Activated B cell treated with CpG ODN at 0.5 μM for 24 hours (primary cell): Measurements from ENCODE around the gene AP4B1. TPM values are rescaled to one million over a fixed set of nuclear protein-coding genes. Genes with fewer than 3 reads are reported as not detected.

ENCODE experiments used
- ATAC-seq: fragments of 200-7000 bp; cut with Tn5 transposase; one replicate; pipeline ENCODE4 v1.10.0; 2021; ENCODE audit warnings: low read depth, mild to moderate bottlenecking, moderate library complexity
- CTCF ChIA-PET: fragments of 350-600 bp; sonication (Branson Sonifier 250); formaldehyde crosslinking; loops from one replicate; lab custom pipeline; 2021; ENCODE audit warnings: antibody characterized with exemption; lab: Charles Lee
- POLR2A ChIA-PET: fragments of 350-600 bp; sonication (Branson Sonifier 250); formaldehyde crosslinking; loops from one replicate; lab custom pipeline; 2021; ENCODE audit warnings: antibody characterized with exemption; lab: Charles Lee
- DNase-seq: peaks from one replicate; pipeline ENCODE4 v3.0.0; 2022
- H3K27ac Mint-ChIP-seq: one replicate; pipeline ENCODE4 v1.8.0; 2020; ENCODE audit warnings: mixed read lengths
- H3K27me3 Mint-ChIP-seq: one replicate; pipeline ENCODE4 v1.8.0; 2021; ENCODE audit warnings: mixed read lengths
- H3K36me3 Mint-ChIP-seq: one replicate; pipeline ENCODE4 v1.8.0; 2021; ENCODE audit warnings: low read depth, mixed read lengths
- H3K4me1 Mint-ChIP-seq: one replicate; pipeline ENCODE4 v1.8.0; 2021; ENCODE audit warnings: mixed read lengths
- H3K4me3 Mint-ChIP-seq: one replicate; pipeline ENCODE4 v1.8.0; 2020; ENCODE audit warnings: mild to moderate bottlenecking, mixed read lengths
- H3K9me3 Mint-ChIP-seq: one replicate; pipeline ENCODE4 v1.8.0; 2020; ENCODE audit warnings: mixed read lengths
- CTCF ChIP-seq: fragments of 200-600 bp; IDR thresholded peaks from one replicate; pipeline ENCODE4 v1.8.0; 2022; ENCODE audit warnings: antibody characterized with exemption, mild to moderate bottlenecking
- intact Hi-C: fragments of 100-400 bp; cut with micrococcal nuclease; formaldehyde crosslinking; loops from one replicate; pipeline ENCODE4 v1.15.1; 2024
- total RNA-seq: library from RNA; stranded (reverse); gene quantifications from 2 replicates; pipeline ENCODE4 v1.2.3, GENCODE V29; 2022

Gene AP4B1
- total RNA-seq, 1 donor from 2014 or later: 69.9 TPM

DNA sequence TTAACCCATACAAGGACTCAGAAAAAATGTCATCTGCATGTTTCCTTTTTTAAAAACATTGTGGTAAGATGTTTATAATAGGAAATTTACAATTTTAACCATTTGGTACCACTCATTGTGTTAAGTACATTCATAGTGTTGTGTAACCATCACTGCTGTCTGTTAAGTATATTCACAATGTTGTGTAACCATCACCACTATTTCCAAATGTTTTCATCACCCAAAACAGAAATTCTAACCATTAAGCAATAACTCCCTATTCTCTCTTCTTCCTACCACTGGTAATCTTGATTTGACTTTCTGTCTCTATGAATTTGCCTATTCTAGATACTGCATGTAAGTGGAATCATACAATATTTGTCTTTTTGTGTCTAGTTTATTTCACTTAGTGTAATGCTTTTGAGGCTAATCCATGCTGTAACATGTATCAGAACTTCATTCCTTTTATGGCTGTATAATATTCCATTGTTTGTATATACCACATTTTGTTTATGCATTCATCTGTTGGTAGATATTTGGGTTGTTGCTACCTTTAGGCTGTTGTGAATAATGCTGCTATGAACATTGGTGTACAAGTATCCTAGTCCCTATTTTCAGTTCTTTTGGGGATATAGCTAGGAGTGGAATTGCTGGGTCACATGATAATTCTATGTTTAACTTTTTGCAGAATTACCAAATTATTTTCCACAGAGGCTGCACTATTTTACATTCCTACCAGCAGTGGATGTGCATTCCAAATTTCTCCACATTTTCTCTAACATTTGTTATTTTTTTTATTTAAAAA, 38.6 kb upstream of the AP4B1 start:
- Mint-ChIP-seq H3K4me1 (peaks cover 56% of the 10 kb centered on the region), H3K9me3 (no peaks in the 10 kb centered on the region), H3K27ac (no peak overlapping the region), H3K27me3 (no peaks in the 10 kb centered on the region), H3K4me3 (no peak overlapping the region), H3K36me3 (peaks cover 43% of the 10 kb centered on the region)
- CTCF ChIA-PET: no interaction called here
- DNase-seq (no peak), ATAC-seq (no peak)
- intact Hi-C loops: no loop called here
- no peak for TF ChIP-seq CTCF
- POLR2A ChIA-PET: no interaction called here

DNA sequence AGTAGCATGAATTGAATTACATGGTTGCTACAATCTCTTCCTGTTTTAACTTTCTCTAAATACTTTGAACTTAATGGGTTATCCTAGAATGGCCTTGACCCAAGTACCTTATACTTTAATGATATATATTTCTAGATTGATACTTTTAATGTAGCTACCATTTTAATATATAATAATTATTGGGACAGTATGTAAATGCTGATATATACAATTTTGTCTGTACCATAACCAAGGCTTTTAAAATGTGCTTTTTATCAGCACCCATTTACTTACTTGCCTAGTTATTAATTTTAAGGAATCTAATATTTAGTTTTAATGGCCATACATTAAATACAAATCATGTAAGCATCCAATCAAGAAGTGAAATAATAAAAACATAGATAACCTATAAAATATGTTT, 37.9 kb upstream of the AP4B1 start:
- CTCF ChIA-PET: no interaction called here
- POLR2A ChIA-PET: no interaction called here
- H3K27me3 Mint-ChIP-seq: no peaks in the 10 kb centered on the region

DNA sequence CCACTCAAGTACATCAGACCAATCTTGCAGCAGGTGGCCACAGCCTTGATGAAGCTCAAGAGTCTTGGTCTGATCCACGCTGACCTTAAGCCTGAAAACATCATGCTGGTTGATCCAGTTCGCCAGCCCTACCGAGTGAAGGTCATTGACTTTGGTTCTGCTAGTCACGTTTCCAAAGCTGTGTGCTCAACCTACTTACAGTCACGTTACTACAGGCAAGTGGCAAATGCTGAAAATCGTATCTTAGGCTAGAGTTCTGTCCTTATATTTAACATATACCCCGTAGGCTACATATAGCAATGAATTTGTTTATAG, 36.6 kb upstream of the AP4B1 start:
- Mint-ChIP-seq H3K4me3 (no peak overlapping the region), H3K4me1 (peaks cover 56% of the 10 kb centered on the region), H3K27me3 (no peaks in the 10 kb centered on the region), H3K36me3 (peaks cover 40% of the 10 kb centered on the region), H3K27ac (peak overlapping the region; percentile 18), H3K9me3 (no peaks in the 10 kb centered on the region)
- ChIA-PET POLR2A (no interaction called here), CTCF (no interaction called here)
- TF ChIP-seq CTCF: no peak
- no peak for DNase-seq
- no peak for ATAC-seq
- intact Hi-C loops: no loop called here

More for the DNA sequence above, 37.9 kb upstream of the AP4B1 start:
- H3K9me3 Mint-ChIP-seq: no peaks in the 10 kb centered on the region
- intact Hi-C loops: no loop called here
- H3K4me1 Mint-ChIP-seq: peaks cover 59% of the 10 kb centered on the region
- H3K4me3 Mint-ChIP-seq: no peak overlapping the region
- H3K36me3 Mint-ChIP-seq: peaks cover 42% of the 10 kb centered on the region
- H3K27ac Mint-ChIP-seq: no peak overlapping the region
- ATAC-seq (no peak), DNase-seq (no peak)
- no peak for TF ChIP-seq CTCF

DNA sequence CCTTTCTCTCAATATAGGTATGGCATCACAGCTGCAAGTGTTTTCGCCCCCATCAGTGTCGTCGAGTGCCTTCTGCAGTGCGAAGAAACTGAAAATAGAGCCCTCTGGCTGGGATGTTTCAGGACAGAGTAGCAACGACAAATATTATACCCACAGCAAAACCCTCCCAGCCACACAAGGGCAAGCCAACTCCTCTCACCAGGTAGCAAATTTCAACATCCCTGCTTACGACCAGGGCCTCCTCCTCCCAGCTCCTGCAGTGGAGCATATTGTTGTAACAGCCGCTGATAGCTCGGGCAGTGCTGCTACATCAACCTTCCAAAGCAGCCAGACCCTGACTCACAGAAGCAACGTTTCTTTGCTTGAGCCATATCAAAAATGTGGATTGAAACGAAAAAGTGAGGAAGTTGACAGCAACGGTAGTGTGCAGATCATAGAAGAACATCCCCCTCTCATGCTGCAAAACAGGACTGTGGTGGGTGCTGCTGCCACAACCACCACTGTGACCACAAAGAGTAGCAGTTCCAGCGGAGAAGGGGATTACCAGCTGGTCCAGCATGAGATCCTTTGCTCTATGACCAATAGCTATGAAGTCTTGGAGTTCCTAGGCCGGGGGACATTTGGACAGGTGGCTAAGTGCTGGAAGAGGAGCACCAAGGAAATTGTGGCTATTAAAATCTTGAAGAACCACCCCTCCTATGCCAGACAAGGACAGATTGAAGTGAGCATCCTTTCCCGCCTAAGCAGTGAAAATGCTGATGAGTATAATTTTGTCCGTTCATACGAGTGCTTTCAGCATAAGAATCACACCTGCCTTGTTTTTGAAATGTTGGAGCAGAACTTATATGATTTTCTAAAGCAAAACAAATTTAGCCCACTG, 36.0 kb upstream of the AP4B1 start:
- no peak for ATAC-seq
- Mint-ChIP-seq H3K27ac (peak overlapping the region; percentile 59), H3K9me3 (no peaks in the 10 kb centered on the region), H3K4me1 (peaks cover 55% of the 10 kb centered on the region), H3K27me3 (no peaks in the 10 kb centered on the region), H3K36me3 (peaks cover 41% of the 10 kb centered on the region), H3K4me3 (no peak overlapping the region)
- no peak for DNase-seq
- ChIA-PET CTCF (interaction anchor here (1.6 kb wide), 1 partner anchor 10 kb away, joined by 4 read pairs; no protein-coding TSS in a partner anchor), POLR2A (no interaction called here)
- no peak for TF ChIP-seq CTCF
- intact Hi-C loops: no loop called here

DNA sequence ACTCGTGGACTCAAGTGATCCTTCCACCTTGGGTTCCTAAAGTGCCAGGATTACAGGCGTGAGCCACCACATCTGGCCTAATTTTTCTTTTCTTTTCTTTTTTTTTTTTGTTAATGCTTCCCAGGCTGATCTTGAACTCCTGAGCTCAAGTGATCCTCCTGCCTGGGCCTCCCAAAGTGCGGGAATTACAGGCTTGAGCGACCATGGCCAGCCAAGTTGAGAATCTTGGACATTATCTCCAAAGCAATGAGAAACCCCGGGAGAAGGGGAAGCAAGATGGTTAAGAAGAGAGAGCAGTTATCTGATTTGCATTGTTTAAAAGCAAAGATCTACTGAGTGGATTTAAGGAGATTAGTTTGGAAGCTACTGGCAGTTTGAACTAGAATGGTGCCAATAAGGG, 33.6 kb upstream of the AP4B1 start:
- CTCF ChIA-PET: no interaction called here
- POLR2A ChIA-PET: interaction anchor here (0.6 to 0.7 kb wide), 2 partner anchors 10 to 156 kb away, joined by 3 read pairs; no protein-coding TSS in a partner anchor

More for the DNA sequence above, 33.6 kb upstream of the AP4B1 start:
- no peak overlapping the region for H3K4me3 Mint-ChIP-seq
- DNase-seq (no peak), ATAC-seq (no peak)
- H3K4me1 Mint-ChIP-seq: peaks cover 71% of the 10 kb centered on the region
- no peaks in the 10 kb centered on the region for H3K27me3 Mint-ChIP-seq
- no peak overlapping the region for H3K27ac Mint-ChIP-seq
- peaks cover 33% of the 10 kb centered on the region for H3K36me3 Mint-ChIP-seq
- TF ChIP-seq CTCF: no peak
- H3K9me3 Mint-ChIP-seq: no peaks in the 10 kb centered on the region
- intact Hi-C loops: loop anchor here (10.0 kb wide), 1 partner anchor 983 kb away; the partner anchor contains the start of gene SLC16A1
